CD4-positive, alpha-beta T cell treated with Interferon gamma for 1 hour (primary cell): Measurements from ENCODE around the gene MECP2.

Experiments
- DNase-seq: peaks from one replicate; pipeline ENCODE4 v3.0.0-alpha.2; 2020

MECP2 gene

DNA sequence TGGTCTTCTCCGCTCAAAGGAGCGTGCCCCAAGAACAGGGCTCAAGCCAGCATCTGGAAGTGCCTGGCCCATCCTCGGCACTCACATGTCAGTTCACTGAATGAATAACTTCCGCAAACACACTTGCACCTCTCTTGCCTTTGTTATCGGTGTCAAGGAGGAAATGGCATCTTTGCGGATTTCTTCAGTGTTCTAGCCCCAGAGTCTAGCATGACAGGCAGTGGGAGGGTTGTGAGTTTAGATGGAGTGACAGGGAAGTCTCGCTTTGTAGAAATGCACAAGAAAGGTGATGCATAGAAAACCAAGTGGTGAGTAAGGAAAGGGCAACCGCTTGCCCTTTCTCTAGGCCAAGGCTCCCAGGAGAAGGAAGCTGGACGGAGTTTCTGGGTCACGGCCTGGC, 17.6 kb upstream of the MECP2 start:
- no peak for DNase-seq

- DNase-seq: no peak
Measured at GRCh38 chrX:154114652-154115051, 17.1 kb upstream of the MECP2 start.

DNA sequence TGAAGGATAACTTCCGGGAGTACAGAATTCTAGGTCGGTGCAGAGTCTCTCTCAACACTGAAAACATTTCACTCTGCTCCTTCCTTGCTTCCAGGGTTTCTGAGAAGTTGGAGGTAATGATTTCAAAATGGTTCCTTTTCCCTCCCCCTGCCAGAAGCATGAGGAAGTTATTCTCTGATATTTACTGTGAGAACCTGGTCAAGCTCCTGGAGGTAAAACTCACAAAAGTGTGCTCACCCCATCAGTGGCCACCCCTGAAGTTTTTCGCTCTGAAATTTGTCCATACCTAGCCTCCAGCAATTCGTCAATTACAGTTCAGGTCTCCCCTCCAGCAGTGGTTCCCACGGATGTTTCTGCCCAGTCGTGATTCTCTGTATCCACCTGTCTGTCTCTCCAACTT, 16.2 kb upstream of the MECP2 start:
- no peak for DNase-seq

DNA sequence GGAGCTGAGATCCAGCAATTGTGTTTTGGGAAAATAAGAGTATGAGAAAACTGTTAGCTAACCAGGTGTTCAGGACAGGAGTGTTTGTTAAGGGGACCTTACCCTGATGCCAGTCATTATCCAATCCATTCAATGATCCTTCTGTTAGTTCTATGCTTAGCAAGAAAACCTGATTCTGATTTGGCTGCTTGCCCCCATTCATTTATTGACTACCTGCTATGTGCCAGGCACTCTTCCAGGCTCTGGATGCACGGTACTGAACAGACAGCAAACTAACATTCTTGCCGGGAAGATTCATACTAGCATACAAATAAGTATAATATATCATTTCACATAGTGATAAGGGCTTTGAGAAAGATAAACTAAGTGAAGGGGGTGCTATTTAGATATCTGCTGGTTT, 1.0 kb upstream of the MECP2 start:
- DNase-seq: no peak

DNA sequence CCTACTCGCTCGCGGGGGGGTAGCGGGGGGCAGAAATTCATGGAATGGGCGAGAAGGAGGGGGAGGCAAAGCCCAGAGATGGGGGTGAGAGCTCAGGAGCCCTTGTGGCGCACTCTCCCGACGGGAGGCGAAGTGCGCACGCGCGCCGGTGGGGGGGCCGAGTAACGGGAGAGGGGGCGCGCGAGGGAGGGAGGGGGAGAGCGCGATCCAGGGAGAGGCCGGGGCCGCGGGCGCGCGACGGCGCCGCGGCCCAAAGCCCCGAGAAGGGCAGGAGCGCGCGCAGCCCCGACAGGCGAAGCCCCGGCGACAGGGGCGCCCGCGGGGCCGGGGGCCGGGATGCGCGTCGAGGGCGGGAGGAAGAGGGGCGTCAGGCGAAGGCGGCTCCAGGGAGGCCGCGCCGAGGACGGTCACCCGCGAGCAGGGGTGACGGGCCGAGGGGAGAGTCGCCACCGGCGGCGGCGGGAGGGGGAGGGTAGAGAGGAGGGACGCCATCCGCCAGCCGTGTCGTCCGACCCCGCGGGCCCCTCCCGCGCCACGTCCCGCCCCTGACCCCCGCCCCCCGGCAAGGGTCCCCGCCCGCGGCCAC, 421 bp downstream of the MECP2 start:
- DNase-seq: peak; percentile 74

DNA sequence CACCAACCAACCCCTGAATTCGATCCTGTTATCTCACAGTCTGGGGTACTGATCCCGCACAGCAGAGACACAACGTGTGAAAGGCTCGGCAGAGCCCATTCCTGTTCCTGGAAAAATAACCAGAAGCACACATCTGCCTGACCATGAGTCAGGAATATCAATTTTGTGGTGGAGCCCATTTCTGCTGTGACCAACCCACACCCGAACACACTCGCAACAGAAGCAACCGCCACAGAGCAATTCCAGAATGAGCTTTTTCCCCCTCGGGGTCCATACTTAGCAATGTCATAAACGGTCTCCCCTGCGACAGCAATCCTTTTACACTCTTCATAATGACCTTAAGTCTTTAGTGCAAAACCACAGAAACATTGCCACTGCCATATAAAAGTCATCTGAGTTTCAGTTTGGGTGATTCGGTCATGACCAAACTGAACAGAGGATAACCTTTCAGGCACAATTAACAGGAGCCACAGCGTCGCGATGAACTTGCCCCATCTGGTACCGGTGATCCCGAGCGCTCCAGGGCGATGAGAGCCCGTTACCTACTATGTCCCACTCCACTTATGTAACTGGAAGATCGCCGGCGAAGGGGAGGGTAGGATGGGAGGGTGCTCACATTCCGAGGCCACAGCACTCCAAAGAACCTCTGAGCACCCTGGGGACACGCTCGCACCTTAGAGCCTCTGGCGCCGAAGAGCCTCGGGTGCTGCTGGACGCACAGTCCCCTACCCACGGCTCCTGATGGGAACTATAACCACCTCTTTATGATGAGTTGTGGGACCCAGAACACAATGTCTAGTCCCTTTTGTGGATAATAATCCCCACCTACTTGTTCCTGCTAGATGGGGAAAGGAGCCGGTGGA, 1.1 kb downstream of the MECP2 start:
- DNase-seq: no peak

DNA sequence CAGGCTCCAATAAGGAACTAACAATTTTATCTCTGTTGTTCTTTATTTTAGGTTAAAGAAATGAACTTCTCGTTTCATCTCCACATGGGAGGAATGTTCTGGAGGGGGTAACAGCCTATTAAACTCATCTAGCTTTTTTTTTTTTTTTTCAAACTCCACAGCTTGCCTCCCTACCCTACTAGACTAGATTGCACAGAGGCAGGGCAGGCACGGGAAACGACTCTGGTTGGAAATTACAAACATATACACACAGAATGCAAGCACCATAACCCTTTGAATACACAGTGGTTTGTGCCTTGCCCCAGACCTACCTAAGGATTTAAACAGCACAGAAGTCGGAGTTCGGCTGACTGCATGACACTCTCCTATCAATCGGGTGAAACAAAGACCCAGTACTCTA, 2.7 kb downstream of the MECP2 start:
- no peak for DNase-seq

GRCh38 chrX:154093965-154094364, 3.6 kb downstream of the MECP2 start:
- DNase-seq: no peak

GRCh38 chrX:154092371-154092770, 5.1 kb downstream of the MECP2 start:
- no peak for DNase-seq

- DNase-seq: no peak
Measured at GRCh38 chrX:154091678-154092077, 5.8 kb downstream of the MECP2 start.

DNA sequence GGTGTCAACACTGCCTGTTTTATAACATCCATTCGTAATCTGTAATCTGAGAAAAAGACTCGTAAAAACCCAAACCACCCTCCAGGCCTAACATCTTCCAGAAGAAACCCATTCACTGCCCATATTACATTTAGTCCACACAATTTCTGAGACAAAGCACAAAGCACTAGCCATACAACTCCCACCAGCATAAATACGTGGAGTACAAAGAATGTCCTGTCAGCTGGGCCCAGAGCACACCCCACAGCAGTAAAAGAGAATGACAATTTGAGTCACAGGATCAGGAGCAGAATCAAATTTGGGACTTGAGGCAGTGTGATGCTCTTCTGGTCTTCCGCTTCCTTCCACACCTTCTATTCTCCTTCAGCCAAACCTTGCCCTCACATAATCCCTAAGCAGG, 6.8 kb downstream of the MECP2 start:
- DNase-seq: no peak

DNA sequence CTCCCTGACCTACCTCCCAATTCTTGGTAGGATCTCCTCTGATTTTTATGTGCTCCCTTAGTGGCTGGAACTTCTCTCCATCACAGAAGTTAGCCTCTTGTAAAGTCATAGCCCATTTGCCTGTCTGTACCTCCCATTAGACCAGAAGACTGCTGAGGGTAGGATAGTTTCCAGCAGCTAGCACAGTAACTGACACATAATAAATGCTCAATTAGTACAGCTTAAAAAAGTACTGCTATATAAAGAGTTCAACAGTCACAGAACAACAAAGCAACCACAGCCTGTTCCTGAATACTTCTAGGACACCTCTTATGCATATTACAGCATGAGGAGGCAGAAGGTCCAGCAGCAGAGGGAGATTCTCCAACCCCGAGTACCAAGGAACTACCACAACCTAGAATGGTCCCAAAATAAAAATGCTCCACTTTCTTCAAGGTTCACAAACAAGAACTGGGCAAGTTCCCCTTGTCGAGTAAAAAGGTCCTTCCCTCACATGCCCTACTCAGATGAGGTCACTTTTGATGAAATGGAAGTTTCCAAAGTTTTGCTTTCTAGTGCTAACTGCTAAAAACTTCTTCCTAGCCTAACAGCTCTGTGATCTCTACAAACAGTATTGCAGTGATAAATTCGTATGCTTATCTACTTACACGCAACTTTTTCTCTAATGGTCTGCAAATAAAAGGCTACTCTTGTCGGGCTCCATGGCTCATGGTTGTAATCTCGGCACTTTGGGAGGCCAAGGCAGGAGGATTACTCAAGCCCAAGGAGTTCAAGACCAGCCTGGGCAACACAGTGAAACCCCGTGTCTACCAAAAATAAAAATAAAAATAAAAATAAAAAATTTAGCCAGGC, 12.8 kb downstream of the MECP2 start:
- DNase-seq: no peak

- no peak for DNase-seq
Measured at GRCh38 chrX:154083126-154083517, 14.4 kb downstream of the MECP2 start.

- DNase-seq: no peak
Measured at GRCh38 chrX:154082396-154083125, 15.0 kb downstream of the MECP2 start.

- DNase-seq: no peak
Measured at GRCh38 chrX:154077101-154077500, 20.4 kb downstream of the MECP2 start.

DNA sequence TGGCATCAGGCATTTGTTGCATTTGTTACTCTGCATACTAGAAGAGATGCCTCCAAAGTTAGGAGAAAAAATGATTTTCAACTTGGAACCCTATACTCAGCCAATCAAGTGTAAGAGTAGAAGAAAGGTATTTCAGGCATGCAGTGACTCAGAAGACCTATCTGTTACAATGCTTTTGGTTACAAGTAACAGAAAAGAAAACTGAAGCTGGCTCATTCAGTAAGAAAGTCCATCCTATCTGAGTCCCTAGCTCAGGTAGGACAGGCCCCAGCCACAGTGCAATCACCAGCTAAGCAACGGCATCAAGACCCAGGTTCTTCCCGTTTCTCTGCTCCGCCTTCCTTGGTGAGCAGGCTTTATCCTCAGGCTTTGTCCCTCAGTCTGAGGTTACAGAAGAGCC, 23.3 kb downstream of the MECP2 start:
- DNase-seq: no peak

- no peak for DNase-seq
Measured at GRCh38 chrX:154072192-154072591, 25.3 kb downstream of the MECP2 start.

DNA sequence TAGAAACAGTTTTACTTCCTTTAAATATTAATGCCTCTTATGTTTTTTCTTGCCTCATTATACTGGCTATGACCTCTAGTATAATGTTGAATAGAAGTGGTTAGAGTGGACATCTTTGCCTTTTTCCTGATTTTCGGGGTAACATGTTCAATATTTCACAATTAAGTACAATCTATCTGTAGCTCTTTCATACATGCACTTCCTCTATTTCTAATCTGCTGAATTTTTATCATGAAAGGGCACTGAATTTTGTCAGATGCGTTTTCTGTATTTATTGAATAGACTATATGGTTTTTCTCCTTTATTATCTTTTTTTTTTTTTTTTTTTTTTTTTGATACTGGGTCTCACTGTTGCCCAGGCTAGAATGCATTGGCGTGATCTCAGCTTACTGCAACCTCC, 29.0 kb downstream of the MECP2 start:
- DNase-seq: no peak

DNA sequence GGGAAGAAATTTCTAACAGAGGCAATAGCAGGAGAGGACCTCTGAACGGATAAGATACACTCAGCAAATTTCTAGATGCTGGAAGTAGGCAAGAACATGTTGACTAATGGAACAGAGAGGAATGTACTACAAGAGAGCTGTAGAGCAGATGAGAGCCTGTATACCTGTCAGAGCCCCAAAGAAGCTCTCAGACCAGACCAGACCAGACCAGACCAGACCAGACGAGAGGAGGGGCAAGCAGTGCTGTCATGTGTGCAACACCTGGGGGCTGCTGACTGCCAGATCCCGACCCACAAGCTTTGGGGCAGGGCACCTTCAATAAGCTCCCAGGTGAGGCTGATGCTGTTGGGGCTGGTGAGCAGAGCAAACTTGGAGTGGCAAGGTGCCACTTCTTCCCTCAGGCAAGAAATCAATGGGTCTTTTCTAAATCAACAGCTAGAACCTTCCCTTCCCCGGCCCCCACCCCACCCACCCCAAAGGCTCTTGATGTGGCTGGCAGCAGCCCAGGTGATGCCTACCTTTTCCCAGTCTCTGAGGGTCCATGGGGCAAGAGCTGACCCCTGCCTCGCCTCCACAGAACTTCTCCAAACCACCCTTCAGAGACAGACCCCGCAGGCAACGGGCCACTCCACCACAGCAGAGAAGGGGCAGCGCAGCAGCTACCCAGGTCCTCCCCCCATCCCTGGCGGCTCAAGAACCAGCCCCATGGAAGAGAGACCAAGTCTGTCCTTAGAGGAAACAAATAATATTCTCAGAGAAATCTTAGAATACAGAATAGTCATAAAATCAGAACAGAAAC, 32.7 kb downstream of the MECP2 start:
- DNase-seq: no peak

DNA sequence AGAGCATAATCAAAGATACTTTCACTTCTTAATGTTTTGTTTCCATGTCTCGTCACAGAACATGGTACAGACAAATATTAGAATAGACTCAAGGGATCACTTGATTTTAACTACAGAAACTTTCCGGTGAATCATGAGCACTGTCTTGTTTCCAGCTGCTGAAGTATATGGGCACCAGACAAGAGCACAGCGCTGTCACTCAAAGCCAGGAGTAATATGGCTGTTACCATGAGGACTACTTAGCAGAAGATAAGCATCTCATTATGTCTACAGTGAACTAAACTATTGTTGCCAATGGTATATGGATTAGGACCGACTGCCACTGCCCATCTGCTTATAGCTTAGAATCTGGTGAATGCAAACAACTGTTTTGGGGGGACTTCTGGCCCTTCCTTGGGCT, 34.3 kb downstream of the MECP2 start:
- no peak for DNase-seq

DNA sequence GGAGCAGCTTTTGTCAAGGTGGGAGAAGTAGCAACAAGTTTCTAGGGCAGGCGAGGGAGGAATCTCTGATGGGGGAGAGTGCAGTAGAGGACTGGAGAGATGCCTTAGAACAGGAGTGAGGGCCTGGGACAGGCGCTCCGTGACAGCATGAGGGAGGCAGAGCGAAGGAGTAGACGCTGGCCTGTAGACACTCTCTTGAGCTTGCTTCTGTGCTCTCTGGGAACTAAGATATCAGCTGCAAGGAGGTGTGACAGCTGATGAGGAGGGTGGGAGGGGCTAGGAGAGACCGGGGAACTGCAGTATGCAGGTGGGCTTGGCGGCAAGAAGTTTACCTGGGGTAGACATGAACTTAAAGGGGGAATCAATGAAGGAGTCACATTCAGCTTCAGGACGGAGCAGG, 35.7 kb downstream of the MECP2 start:
- DNase-seq: no peak

DNA sequence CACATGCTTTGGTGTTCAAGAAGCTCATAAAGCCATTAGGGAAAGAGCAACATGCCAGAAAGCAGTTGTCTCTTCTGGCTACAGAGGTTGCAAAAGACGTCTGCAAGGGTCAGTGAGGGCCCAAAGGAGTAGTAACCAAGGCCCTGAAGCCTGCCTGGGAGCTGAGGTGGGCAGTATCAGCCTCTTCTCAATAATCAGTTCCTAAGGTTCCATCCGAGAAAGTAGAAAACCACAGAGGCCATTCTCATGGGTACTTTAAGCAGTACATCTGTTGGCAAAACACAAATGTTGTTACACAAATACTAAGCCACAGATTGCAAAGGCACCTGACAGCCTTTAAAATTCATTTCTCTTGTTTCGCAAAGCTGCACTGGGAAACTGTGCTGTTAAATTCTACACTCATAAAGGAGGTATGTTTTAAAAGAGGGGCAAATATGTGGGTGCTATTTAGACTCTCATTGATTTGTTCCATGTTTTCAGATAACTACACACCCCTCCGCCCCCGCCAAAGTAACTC, 37.7 kb downstream of the MECP2 start:
- no peak for DNase-seq
